Measurements from ENCODE around the gene OR6V1.

The OR6V1 gene

DNA sequence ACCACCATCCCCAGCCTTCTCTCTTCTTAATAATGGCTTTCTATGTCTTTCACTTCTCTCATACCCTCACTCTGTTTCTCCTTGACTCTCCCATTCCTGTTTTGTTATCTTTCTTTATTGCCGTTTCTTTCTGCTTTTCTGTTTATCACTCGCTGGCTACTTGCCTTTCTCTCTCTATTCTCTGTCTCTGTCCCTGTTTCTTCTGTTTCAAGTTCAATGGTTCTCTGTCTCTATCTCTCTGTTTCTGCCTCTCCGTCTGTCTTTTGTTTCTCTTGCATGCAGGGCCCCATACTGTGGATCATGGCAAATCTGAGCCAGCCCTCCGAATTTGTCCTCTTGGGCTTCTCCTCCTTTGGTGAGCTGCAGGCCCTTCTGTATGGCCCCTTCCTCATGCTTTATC, at the start of gene OR6V1:
Gene OR6V1, plus strand, starts transcription at position 301 of the 400 bp plus-strand sequence. Its CDS starts 0 bp downstream, at position 301.
- Histone ChIP-seq H3K27me3 (replicated peaks; ENCODE audit: control insufficient read depth, insufficient read depth, low read length) (no peaks in the 10 kb centered on the region; the same call in 1 of the 2 replicates), H3K36me3 (ENCODE audit: control insufficient read depth, insufficient read depth, low read length) (no peaks in the 10 kb centered on the region), H3K4me3 (replicated peaks; ENCODE audit: low read depth, low read length) (no peak within 1 kb of the TSS)
- DNase-seq (ENCODE audit: extremely low read depth, insufficient read length) = no peak
- no peak for TF ChIP-seq CTCF (IDR thresholded peaks at IDR 0.05; ENCODE audit: insufficient read depth, low read length, poor library complexity, severe bottlenecking)

GRCh38 chr7:143002898-143003297, 49.2 kb upstream of the OR6V1 start:
- no peak for DNase-seq (ENCODE audit: extremely low read depth, insufficient read length)
- no peak for TF ChIP-seq CTCF (IDR thresholded peaks at IDR 0.05; ENCODE audit: insufficient read depth, low read length, poor library complexity, severe bottlenecking)
- Histone ChIP-seq H3K4me3 (replicated peaks; ENCODE audit: low read depth, low read length) (no peak overlapping the region), H3K27me3 (replicated peaks; ENCODE audit: control insufficient read depth, insufficient read depth, low read length) (no peaks in the 10 kb centered on the region), H3K36me3 (ENCODE audit: control insufficient read depth, insufficient read depth, low read length) (no peaks in the 10 kb centered on the region)

DNA sequence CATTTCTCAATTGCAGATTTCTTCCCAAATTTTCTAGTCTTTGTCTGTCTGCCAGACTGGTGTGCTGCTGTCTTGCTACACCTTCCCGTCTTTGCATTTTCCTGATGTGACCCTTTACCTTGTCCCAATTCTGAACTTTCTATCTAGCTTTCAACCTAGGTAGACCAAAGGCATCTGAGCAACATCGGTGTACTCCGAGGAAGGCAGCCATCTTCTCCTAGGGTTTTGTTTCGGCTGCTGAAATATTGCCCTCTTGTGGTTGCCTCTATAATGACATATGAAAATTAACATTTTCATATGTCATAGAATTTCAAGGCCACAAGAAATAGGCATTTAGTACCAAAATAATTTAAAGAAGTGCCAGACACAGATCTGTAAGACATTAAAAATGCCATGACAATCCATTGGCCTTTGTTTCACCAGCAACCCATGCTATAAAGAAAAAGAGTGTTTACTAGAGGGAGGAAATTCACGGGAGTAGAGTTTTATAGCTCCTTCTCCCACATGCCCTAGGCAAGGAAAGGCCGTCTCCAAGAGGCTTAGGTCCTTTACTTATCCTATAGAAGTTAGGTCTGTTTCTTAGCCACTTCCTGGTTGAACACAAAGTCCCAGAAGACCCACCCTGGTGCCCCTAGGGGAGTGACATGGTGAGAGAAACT, 48.6 kb upstream of the OR6V1 start:
- DNase-seq (ENCODE audit: extremely low read depth, insufficient read length) = peak; percentile 3
- TF ChIP-seq CTCF (IDR thresholded peaks at IDR 0.05; ENCODE audit: insufficient read depth, low read length, poor library complexity, severe bottlenecking) = peak; percentile 66
- Histone ChIP-seq H3K27me3 (replicated peaks; ENCODE audit: control insufficient read depth, insufficient read depth, low read length) (no peaks in the 10 kb centered on the region), H3K36me3 (ENCODE audit: control insufficient read depth, insufficient read depth, low read length) (no peaks in the 10 kb centered on the region), H3K4me3 (replicated peaks; ENCODE audit: low read depth, low read length) (peak overlapping the region; percentile 32; the same call in 1 of the 2 replicates)

- no peak for DNase-seq (ENCODE audit: extremely low read depth, insufficient read length)
- H3K4me3 ChIP-seq (replicated peaks; ENCODE audit: low read depth, low read length) = no peak overlapping the region
- no peak for TF ChIP-seq CTCF (IDR thresholded peaks at IDR 0.05; ENCODE audit: insufficient read depth, low read length, poor library complexity, severe bottlenecking)
- no peaks in the 10 kb centered on the region for H3K27me3 ChIP-seq (replicated peaks; ENCODE audit: control insufficient read depth, insufficient read depth, low read length)
- H3K36me3 ChIP-seq (ENCODE audit: control insufficient read depth, insufficient read depth, low read length) = no peaks in the 10 kb centered on the region
Measured at GRCh38 chr7:143005632-143006260, 46.4 kb upstream of the OR6V1 start.

GRCh38 chr7:143008007-143008901, 43.9 kb upstream of the OR6V1 start:
- H3K27me3 ChIP-seq (replicated peaks; ENCODE audit: control insufficient read depth, insufficient read depth, low read length) = no peaks in the 10 kb centered on the region
- DNase-seq (ENCODE audit: extremely low read depth, insufficient read length) = peak; percentile 56
- TF ChIP-seq CTCF (IDR thresholded peaks at IDR 0.05; ENCODE audit: insufficient read depth, low read length, poor library complexity, severe bottlenecking) = peak; percentile 96

More at GRCh38 chr7:143008007-143008901, 43.9 kb upstream of the OR6V1 start:
- no peaks in the 10 kb centered on the region for H3K36me3 ChIP-seq (ENCODE audit: control insufficient read depth, insufficient read depth, low read length)
- no peak overlapping the region for H3K4me3 ChIP-seq (replicated peaks; ENCODE audit: low read depth, low read length)
